BLaER1 (cell line): ENCODE measurements around the gene PPP1R12C.
"Not testable (repeated sequence)": the region's sequence is repeated elsewhere in the genome, so short reads cannot be mapped to it uniquely, and the experiment has no call there.

Experiments used
- H3K27ac ChIP-seq: shearing (Covaris generic); formaldehyde crosslinking; 2 replicates; pipeline ENCODE4 v1.8.1; 2022
- H3K27me3 ChIP-seq: shearing (Covaris generic); formaldehyde crosslinking; 2 replicates; pipeline ENCODE4 v1.8.1; 2022
- H3K36me3 ChIP-seq: shearing (Covaris generic); formaldehyde crosslinking; 2 replicates; pipeline ENCODE4 v1.8.1; 2022
- H3K4me1 ChIP-seq: shearing (Covaris generic); formaldehyde crosslinking; 2 replicates; pipeline ENCODE4 v1.8.1; 2022
- H3K4me2 ChIP-seq: shearing (Covaris generic); formaldehyde crosslinking; 2 replicates; pipeline ENCODE4 v1.8.1; 2022
- H3K4me3 ChIP-seq: shearing (Covaris generic); formaldehyde crosslinking; 2 replicates; pipeline ENCODE4 v1.8.1; 2022
- H3K9ac ChIP-seq: shearing (Covaris generic); formaldehyde crosslinking; 2 replicates; pipeline ENCODE4 v1.8.1; 2022
- H3K9me3 ChIP-seq: shearing (Covaris generic); formaldehyde crosslinking; 2 replicates; pipeline ENCODE4 v1.8.1; 2022
- H4K20me1 ChIP-seq: shearing (Covaris generic); formaldehyde crosslinking; 2 replicates; pipeline ENCODE4 v1.8.1; 2022
- Cebpa-rat ChIP-seq: shearing (Covaris generic); IDR thresholded peaks from 2 replicates; pipeline ENCODE4 v1.8.1; 2022

PPP1R12C gene

GRCh38 chr19:55157064-55157908, 39.8 kb upstream of the PPP1R12C start, which contains the start of gene TNNI3:
Gene TNNI3, minus strand, starts transcription at chr19:55157732. Its CDS starts 143 bp downstream, at chr19:55157589.
- Histone ChIP-seq H3K4me2 (peak within 1 kb of the TSS; percentile 86), H3K9me3 (no peaks in the 10 kb centered on the region)

GRCh38 chr19:55156202-55157063, 39.0 kb upstream of the PPP1R12C start:
- Histone ChIP-seq H3K4me3 (peak overlapping the region; percentile 60), H3K9me3 (no peaks in the 10 kb centered on the region), H3K27me3 (no peaks in the 10 kb centered on the region), H3K4me2 (peak overlapping the region; percentile 86), H3K9ac (no peak overlapping the region), H3K36me3 (0 out of 2 replicates have a peak, but pooled peaks cover 6% of the 10 kb centered on the region), H3K27ac (no peak overlapping the region), H3K4me1 (peaks cover 80% of the 10 kb centered on the region), H4K20me1 (no peaks in the 10 kb centered on the region)
- TF ChIP-seq Cebpa-rat = no peak

More at GRCh38 chr19:55157064-55157908, 39.8 kb upstream of the PPP1R12C start, which contains the start of gene TNNI3:
- Histone ChIP-seq H3K4me1 (peaks cover 72% of the 10 kb centered on the region), H3K9ac (0 out of 2 replicates have a peak within 1 kb of the TSS, but pooled peaks have one; percentile 3), H3K36me3 (no peaks in the 10 kb centered on the region), H3K27me3 (no peaks in the 10 kb centered on the region), H3K27ac (0 out of 2 replicates have a peak within 1 kb of the TSS, but pooled peaks have one; percentile 23), H3K4me3 (peak within 1 kb of the TSS; percentile 60), H4K20me1 (no peaks in the 10 kb centered on the region)
- TF ChIP-seq Cebpa-rat = no peak

DNA sequence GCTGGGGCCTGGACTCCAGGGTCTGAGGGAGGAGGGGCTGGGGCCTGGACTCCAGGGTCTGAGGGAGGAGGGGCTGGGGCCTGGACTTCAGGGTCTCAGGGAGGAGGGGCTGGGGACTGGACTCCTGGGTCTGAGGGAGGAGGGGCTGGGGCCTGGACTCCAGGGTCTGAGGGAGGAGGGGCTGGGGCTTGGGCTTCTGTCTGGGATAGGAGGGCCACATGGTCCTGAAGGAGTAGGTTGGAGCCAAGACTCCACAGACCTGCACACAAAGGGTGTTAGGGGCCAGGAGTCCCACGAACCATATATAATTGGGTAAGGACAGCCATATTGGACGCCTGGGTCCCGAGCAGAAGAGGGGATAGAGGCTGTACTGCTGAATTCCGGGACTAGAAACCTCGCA, 38.3 kb upstream of the PPP1R12C start:
- not testable (repeated sequence) for H3K27me3 ChIP-seq, H4K20me1 ChIP-seq, H3K9me3 ChIP-seq, H3K27ac ChIP-seq, H3K9ac ChIP-seq, H3K36me3 ChIP-seq
- peak overlapping the region; percentile 60 for H3K4me3 ChIP-seq
- H3K4me2 ChIP-seq = peak overlapping the region; percentile 86
- peaks cover 82% of the 10 kb centered on the region for H3K4me1 ChIP-seq

DNA sequence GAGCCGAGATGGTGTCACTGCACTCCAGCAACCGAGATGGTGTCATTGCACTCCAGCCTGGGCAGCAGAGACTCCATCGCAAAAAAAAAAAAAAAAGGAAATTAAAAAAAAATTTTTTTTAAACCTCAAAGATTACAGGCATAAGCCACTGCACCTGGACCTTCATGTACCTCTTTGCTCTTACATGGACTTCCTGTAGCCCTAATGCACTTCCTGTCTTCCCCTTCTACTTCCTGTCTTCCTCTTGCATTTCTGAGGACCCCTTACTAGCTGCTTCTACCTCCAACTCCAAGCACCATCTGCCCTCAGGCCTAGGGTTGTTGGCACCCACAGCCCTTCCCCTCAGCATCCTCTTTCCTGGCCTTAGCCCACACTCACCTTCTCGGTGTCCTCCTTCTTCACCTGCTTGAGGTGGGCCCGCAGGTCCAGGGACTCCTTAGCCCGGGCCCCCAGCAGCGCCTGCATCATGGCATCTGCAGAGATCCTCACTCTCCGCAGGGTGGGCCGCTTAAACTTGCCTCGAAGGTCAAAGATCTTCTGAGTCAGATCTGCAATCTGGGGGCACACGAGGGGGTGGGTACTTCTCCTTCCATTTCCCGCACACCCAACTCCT, 36.3 kb upstream of the PPP1R12C start:
- no peak overlapping the region for H3K27ac ChIP-seq
- H3K4me2 ChIP-seq = peak overlapping the region; percentile 43
- H3K4me3 ChIP-seq = no peak overlapping the region
- TF ChIP-seq Cebpa-rat = no peak
- H3K9me3 ChIP-seq = no peaks in the 10 kb centered on the region
- no peaks in the 10 kb centered on the region for H4K20me1 ChIP-seq
- no peaks in the 10 kb centered on the region for H3K27me3 ChIP-seq
- H3K4me1 ChIP-seq = peaks cover 68% of the 10 kb centered on the region
- H3K9ac ChIP-seq = no peak overlapping the region
- 0 out of 2 replicates have a peak, but pooled peaks cover 6% of the 10 kb centered on the region for H3K36me3 ChIP-seq

GRCh38 chr19:55152017-55152416, 34.6 kb upstream of the PPP1R12C start:
- no peak for TF ChIP-seq Cebpa-rat
- Histone ChIP-seq H3K9ac (no peak overlapping the region), H3K9me3 (no peaks in the 10 kb centered on the region), H3K4me1 (peaks cover 65% of the 10 kb centered on the region), H4K20me1 (no peaks in the 10 kb centered on the region), H3K36me3 (0 out of 2 replicates have a peak, but pooled peaks cover 6% of the 10 kb centered on the region), H3K27me3 (no peaks in the 10 kb centered on the region), H3K4me3 (no peak overlapping the region), H3K27ac (peak overlapping the region; percentile 46; the same call in 1 of the 2 replicates), H3K4me2 (peak overlapping the region; percentile 63)

- H3K4me3 ChIP-seq = no peak within 1 kb of the TSS
- peaks cover 66% of the 10 kb centered on the region for H3K4me1 ChIP-seq
- no peak for TF ChIP-seq Cebpa-rat
- no peak within 1 kb of the TSS for H3K27ac ChIP-seq
- H3K9ac ChIP-seq = no peak within 1 kb of the TSS
- peak within 1 kb of the TSS; percentile 37 for H3K4me2 ChIP-seq
- H3K27me3 ChIP-seq = no peaks in the 10 kb centered on the region
- no peaks in the 10 kb centered on the region for H4K20me1 ChIP-seq
- no peaks in the 10 kb centered on the region for H3K9me3 ChIP-seq
- H3K36me3 ChIP-seq = 0 out of 2 replicates have a peak, but pooled peaks cover 7% of the 10 kb centered on the region
Observed at GRCh38 chr19:55149078-55150003, 31.9 kb upstream of the PPP1R12C start, which contains the start of gene TNNT1. Gene TNNT1, minus strand, starts transcription at chr19:55149206. Its CDS starts 2,049 bp downstream, at chr19:55147157.

GRCh38 chr19:55147545-55148251, 30.3 kb upstream of the PPP1R12C start:
- no peak overlapping the region for H3K4me3 ChIP-seq
- no peak for TF ChIP-seq Cebpa-rat
- H3K27ac ChIP-seq = no peak overlapping the region
- H3K4me1 ChIP-seq = peaks cover 49% of the 10 kb centered on the region
- H3K4me2 ChIP-seq = peak overlapping the region; percentile 29
- 0 out of 2 replicates have a peak, but pooled peaks cover 10% of the 10 kb centered on the region for H3K36me3 ChIP-seq
- H4K20me1 ChIP-seq = no peaks in the 10 kb centered on the region
- peaks cover 9% of the 10 kb centered on the region; the same call in 1 of the 2 replicates for H3K27me3 ChIP-seq
- H3K9me3 ChIP-seq = no peaks in the 10 kb centered on the region
- H3K9ac ChIP-seq = no peak overlapping the region

GRCh38 chr19:55146705-55147273, 29.4 kb upstream of the PPP1R12C start:
- H3K4me2 ChIP-seq = peak overlapping the region; percentile 71
- H3K4me1 ChIP-seq = peaks cover 42% of the 10 kb centered on the region
- H3K27me3 ChIP-seq = peaks cover 9% of the 10 kb centered on the region; the same call in 1 of the 2 replicates
- no peaks in the 10 kb centered on the region for H3K9me3 ChIP-seq
- H3K27ac ChIP-seq = peak overlapping the region; percentile 9; the same call in 1 of the 2 replicates
- H3K4me3 ChIP-seq = peak overlapping the region; percentile 69
- no peaks in the 10 kb centered on the region for H4K20me1 ChIP-seq
- no peak for TF ChIP-seq Cebpa-rat
- H3K36me3 ChIP-seq = 0 out of 2 replicates have a peak, but pooled peaks cover 7% of the 10 kb centered on the region
- peak overlapping the region; percentile 63 for H3K9ac ChIP-seq
